H1 (cell line): Measurements from ENCODE around the gene ADCY6.

ENCODE experiments used
- ATF3 ChIP-seq: IDR thresholded peaks from 2 replicates; pipeline ENCODE4 v1.6.1; 2011; ENCODE audit warnings: low read depth, mild to moderate bottlenecking, low read length; ENCODE audit not compliant: insufficient read depth
- EGR1 ChIP-seq: IDR thresholded peaks from 2 replicates; pipeline ENCODE4 v1.6.1; 2011; ENCODE audit warnings: low read depth, low read length, borderline replicate concordance
- HDAC2 ChIP-seq, 2 experiments: fragments of 300-600 bp in 1 of 2; sonication (generic) in 1 of 2; IDR thresholded peaks; 2 replicates each; pipeline ENCODE4 v1.6.1; 2011 to 2012; ENCODE audit warnings: low read depth in 2 of 2, low read length in 2 of 2, mild to moderate bottlenecking in 2 of 2, moderate library complexity in 2 of 2, borderline replicate concordance in 1 of 2, inconsistent platforms in 1 of 2
- POU5F1 ChIP-seq: IDR thresholded peaks from 2 replicates; pipeline ENCODE4 v1.6.1; 2011; ENCODE audit warnings: low read depth, mild to moderate bottlenecking, low read length, moderate library complexity

- TF ChIP-seq ATF3 (no peak), POU5F1 (no peak), HDAC2 (IDR thresholded peaks at IDR 0.05; ENCODE audit: borderline replicate concordance in 1 of 2, low read depth in 2 of 2, low read length in 2 of 2) (no peak), EGR1 (no peak)
Observed at GRCh38 chr12:48828293-48828692, 39.4 kb upstream of the ADCY6 start.
